Measurements from ENCODE around the gene PRKCZ. TPM values are rescaled to one million over a fixed set of nuclear protein-coding genes. Genes with fewer than 3 reads are reported as not detected.
A peak's percentile ranks its signal among the peaks of the same experiment; 100 is the strongest.

PRKCZ gene
- total RNA-seq, 4 donors from 2014 or later: 0.29 to 8.8 (median 3.9) TPM

- Histone ChIP-seq H3K27me3 (no peaks in the 10 kb centered on the region), H3K36me3 (no peaks in the 10 kb centered on the region), H3K27ac (peak overlapping the region; percentile 96 to 99), H3K4me3 (peak overlapping the region; percentile 17 to 27), H3K4me1 (peaks cover 9 to 41% of the 10 kb centered on the region in 2 donors), H3K9me3 (no peaks in the 10 kb centered on the region)
- TF ChIP-seq CTCF (IDR thresholded peaks at IDR 0.05) (peak; percentile 14 to 33 (median 24)), POLR2A (IDR thresholded peaks at IDR 0.05) (peak; percentile 68 to 73)
- intact Hi-C loops (cut with DNase I; ENCODE audit: low total_unique reads): no loop called here
- peak; percentile 96 to 97 for DNase-seq
Observed at GRCh38 chr1:2212532-2213491, 162.6 kb downstream of the PRKCZ start.

GRCh38 chr1:2213576-2214505, 163.6 kb downstream of the PRKCZ start:
- peaks cover 9 to 32% of the 10 kb centered on the region in 2 donors for H3K4me1 ChIP-seq
- no peaks in the 10 kb centered on the region for H3K27me3 ChIP-seq
- no peaks in the 10 kb centered on the region for H3K9me3 ChIP-seq
- TF ChIP-seq POLR2A (IDR thresholded peaks at IDR 0.05): peak; percentile 62 to 77
- TF ChIP-seq CTCF (IDR thresholded peaks at IDR 0.05): no peak
- DNase-seq: peak; percentile 93 to 94
- intact Hi-C loops (cut with DNase I; ENCODE audit: low total_unique reads): no loop called here
- H3K36me3 ChIP-seq: no peaks in the 10 kb centered on the region
- H3K27ac ChIP-seq: peak overlapping the region; percentile 96 to 99
- peak overlapping the region; percentile 31 to 35 for H3K4me3 ChIP-seq

- Histone ChIP-seq H3K4me3 (no peak overlapping the region), H3K27me3 (no peaks in the 10 kb centered on the region), H3K27ac (peak overlapping the region; percentile 96 to 99), H3K9me3 (no peaks in the 10 kb centered on the region), H3K4me1 (peaks cover 9 to 28% of the 10 kb centered on the region in 2 donors), H3K36me3 (no peaks in the 10 kb centered on the region)
- intact Hi-C loops (cut with DNase I; ENCODE audit: low total_unique reads): no loop called here
- TF ChIP-seq POLR2A (IDR thresholded peaks at IDR 0.05) (no peak), CTCF (IDR thresholded peaks at IDR 0.05) (no peak)
- peak; percentile 64 to 70 for DNase-seq
Observed at GRCh38 chr1:2214541-2215241, 164.5 kb downstream of the PRKCZ start.

- Histone ChIP-seq H3K4me3 (no peak overlapping the region), H3K36me3 (no peaks in the 10 kb centered on the region), H3K9me3 (no peaks in the 10 kb centered on the region), H3K27me3 (no peaks in the 10 kb centered on the region), H3K27ac (peak overlapping the region; percentile 96 to 99), H3K4me1 (peaks cover 9 to 26% of the 10 kb centered on the region in 2 donors)
- intact Hi-C loops (cut with DNase I; ENCODE audit: low total_unique reads): no loop called here
- peak in 1 of 2 donors; percentile 30 for DNase-seq
- no peak for TF ChIP-seq CTCF (IDR thresholded peaks at IDR 0.05)
- no peak for TF ChIP-seq POLR2A (IDR thresholded peaks at IDR 0.05)
Observed at GRCh38 chr1:2215329-2215728, 165.1 kb downstream of the PRKCZ start.

Measured in uterus (tissue), 4 donors.